Breast epithelium (tissue), 4 donors: ENCODE results near the gene ANKRD18A. TPM values are rescaled to one million over a fixed set of nuclear protein-coding genes. Genes with fewer than 3 reads are reported as not detected.
A peak's percentile ranks its signal among the peaks of the same experiment; 100 is the strongest.

Experiments
- DNase-seq, 2 donors: peaks; one replicate each; pipeline ENCODE4 v3.0.0-alpha.2; 2019; ENCODE audit warnings: low spot score in 2 of 2
- H3K27ac ChIP-seq, 2 donors: fragments of 200-600 bp; sonication (generic) in 1 of 2; one replicate each; pipeline ENCODE4 v1.5.1; 2016 to 2019; ENCODE audit warnings: mild to moderate bottlenecking in 1 of 2
- H3K27me3 ChIP-seq, 2 donors: fragments of 200-600 bp; sonication (generic) in 1 of 2; one replicate each; pipeline versions ENCODE4 v1.5.1 to v1.6.0; 2017 to 2019; ENCODE audit warnings: control low read depth in 1 of 2, mild to moderate bottlenecking in 1 of 2
- H3K36me3 ChIP-seq: fragments of 200-600 bp; one replicate; pipeline ENCODE4 v1.5.1; 2019
- H3K4me1 ChIP-seq, 2 donors: fragments of 200-600 bp; sonication (generic); one replicate each; pipeline ENCODE4 v1.5.1; 2016 to 2019; ENCODE audit warnings: control low read depth in 1 of 2
- H3K4me3 ChIP-seq, 3 donors: fragments of 200-600 bp; sonication (generic); 1 replicate in 2 of 3; 2 replicates in 1 of 3; pipeline ENCODE4 v1.5.1; 2016 to 2019; ENCODE audit warnings: mild to moderate bottlenecking in 3 of 3, moderate library complexity in 2 of 3
- H3K9me3 ChIP-seq, 2 donors: fragments of 200-600 bp; sonication (generic) in 1 of 2; one replicate each; pipeline ENCODE4 v1.5.1; 2016 to 2019; ENCODE audit warnings: control low read depth in 1 of 2
- POLR2A ChIP-seq: fragments of 450-650 bp; IDR thresholded peaks from one replicate; pipeline ENCODE4 v1.6.1; 2016; ENCODE audit warnings: antibody characterized with exemption, mild to moderate bottlenecking, moderate library complexity
- POLR2AphosphoS5 ChIP-seq, 3 donors: sonication (generic); formaldehyde crosslinking; IDR thresholded peaks; one replicate each; pipeline ENCODE4 v1.6.1; 2017; ENCODE audit warnings: antibody characterized with exemption in 3 of 3
- intact Hi-C: fragments of 100-400 bp; cut with DNase I; formaldehyde crosslinking; loops from one replicate; pipeline ENCODE4 v1.15.1; 2023; ENCODE audit warnings: low total_unique reads
- total RNA-seq, 3 donors: library from RNA; depleted of rRNA; stranded (reverse); fragments of >200 nt; gene quantifications; one replicate each; pipeline ENCODE4 v1.1.0, GENCODE V29; 2016
- TF ChIP-seq, protein P1 (sequence below), 3 donors: fragments of 450-650 bp; IDR thresholded peaks; one replicate each; pipeline ENCODE4 v1.5.1; 2016 to 2017; ENCODE audit warnings: antibody characterized with exemption in 3 of 3, mild to moderate bottlenecking in 3 of 3, moderate library complexity in 3 of 3

ANKRD18A gene
- total RNA-seq, 3 donors from 2014 or later: 4.3 to 5.0 TPM; not detected in 1

DNA sequence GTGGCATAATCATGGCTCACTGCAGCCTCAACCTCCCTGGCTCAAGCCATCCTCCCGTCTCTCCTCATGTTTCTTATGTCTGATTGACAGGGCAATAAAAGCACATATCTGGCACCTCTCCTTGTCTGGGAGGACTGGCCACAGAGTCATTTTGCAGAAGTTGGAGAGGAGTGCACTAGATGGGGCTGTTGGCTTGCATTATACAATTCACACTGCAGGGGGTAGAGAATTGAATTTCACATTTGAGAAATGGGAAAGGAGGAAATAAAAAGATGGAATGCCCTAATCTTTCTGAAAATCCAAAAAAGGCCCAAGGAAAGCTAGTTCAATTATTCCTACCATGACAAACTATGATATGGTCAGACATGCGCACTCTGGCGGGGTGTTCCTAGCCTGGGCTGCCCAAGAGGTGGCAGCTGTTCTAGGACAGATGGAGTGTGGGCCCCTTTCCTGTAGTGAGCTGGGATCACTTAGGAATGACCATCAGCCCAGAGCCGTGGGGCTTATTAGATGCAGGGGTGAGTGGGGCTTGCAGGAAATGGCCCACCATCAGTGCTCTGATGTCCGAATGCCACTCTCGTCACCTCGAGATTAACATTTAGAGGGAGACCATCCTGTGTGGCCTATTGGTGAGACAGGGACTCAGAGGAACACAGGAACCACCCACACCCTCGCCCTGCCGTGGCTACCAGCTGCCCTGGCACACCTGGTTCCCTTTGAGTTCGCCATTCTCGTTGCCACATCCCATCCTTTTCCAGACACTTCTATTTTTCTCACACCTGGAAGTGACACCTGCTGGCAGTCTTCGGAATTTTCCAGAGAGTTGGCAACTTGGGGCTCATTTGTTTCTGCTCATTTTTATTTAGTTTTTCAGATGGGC, 21.8 kb upstream of the ANKRD18A start:
- Histone ChIP-seq H3K4me1 (no peaks in the 10 kb centered on the region), H3K27ac (no peak overlapping the region), H3K9me3 (no peaks in the 10 kb centered on the region), H3K27me3 (no peaks in the 10 kb centered on the region), H3K4me3 (no peak overlapping the region), H3K36me3 (no peaks in the 10 kb centered on the region)
- TF ChIP-seq POLR2A (no peak), POLR2AphosphoS5 (IDR thresholded peaks at IDR 0.05) (no peak)
- TF ChIP-seq, protein P1, sequence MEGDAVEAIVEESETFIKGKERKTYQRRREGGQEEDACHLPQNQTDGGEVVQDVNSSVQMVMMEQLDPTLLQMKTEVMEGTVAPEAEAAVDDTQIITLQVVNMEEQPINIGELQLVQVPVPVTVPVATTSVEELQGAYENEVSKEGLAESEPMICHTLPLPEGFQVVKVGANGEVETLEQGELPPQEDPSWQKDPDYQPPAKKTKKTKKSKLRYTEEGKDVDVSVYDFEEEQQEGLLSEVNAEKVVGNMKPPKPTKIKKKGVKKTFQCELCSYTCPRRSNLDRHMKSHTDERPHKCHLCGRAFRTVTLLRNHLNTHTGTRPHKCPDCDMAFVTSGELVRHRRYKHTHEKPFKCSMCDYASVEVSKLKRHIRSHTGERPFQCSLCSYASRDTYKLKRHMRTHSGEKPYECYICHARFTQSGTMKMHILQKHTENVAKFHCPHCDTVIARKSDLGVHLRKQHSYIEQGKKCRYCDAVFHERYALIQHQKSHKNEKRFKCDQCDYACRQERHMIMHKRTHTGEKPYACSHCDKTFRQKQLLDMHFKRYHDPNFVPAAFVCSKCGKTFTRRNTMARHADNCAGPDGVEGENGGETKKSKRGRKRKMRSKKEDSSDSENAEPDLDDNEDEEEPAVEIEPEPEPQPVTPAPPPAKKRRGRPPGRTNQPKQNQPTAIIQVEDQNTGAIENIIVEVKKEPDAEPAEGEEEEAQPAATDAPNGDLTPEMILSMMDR (IDR thresholded peaks at IDR 0.05): peak in 2 of 3 donors; percentile 32 to 41
- no peak for DNase-seq
- intact Hi-C loops: no loop called here

GRCh38 chr9:38641142-38641541, 20.7 kb upstream of the ANKRD18A start:
- Histone ChIP-seq H3K9me3 (no peaks in the 10 kb centered on the region), H3K4me1 (no peaks in the 10 kb centered on the region), H3K27me3 (no peaks in the 10 kb centered on the region), H3K4me3 (no peak overlapping the region), H3K36me3 (no peaks in the 10 kb centered on the region), H3K27ac (no peak overlapping the region)
- intact Hi-C loops: no loop called here
- DNase-seq: no peak
- TF ChIP-seq POLR2AphosphoS5 (IDR thresholded peaks at IDR 0.05) (no peak), POLR2A (no peak)
- TF ChIP-seq, protein P1 (IDR thresholded peaks at IDR 0.05): no peak

- TF ChIP-seq, protein P1 (IDR thresholded peaks at IDR 0.05): no peak
- TF ChIP-seq POLR2AphosphoS5 (IDR thresholded peaks at IDR 0.05) (no peak), POLR2A (no peak)
- DNase-seq: no peak
- Histone ChIP-seq H3K4me3 (no peak overlapping the region), H3K27me3 (no peaks in the 10 kb centered on the region), H3K4me1 (no peaks in the 10 kb centered on the region), H3K27ac (no peak overlapping the region), H3K36me3 (no peaks in the 10 kb centered on the region), H3K9me3 (no peaks in the 10 kb centered on the region)
- intact Hi-C loops: no loop called here
Measured at GRCh38 chr9:38639577-38639940, 19.2 kb upstream of the ANKRD18A start.

GRCh38 chr9:38638881-38639576, 18.6 kb upstream of the ANKRD18A start:
- intact Hi-C loops: no loop called here
- H3K4me1 ChIP-seq: no peaks in the 10 kb centered on the region
- no peaks in the 10 kb centered on the region for H3K36me3 ChIP-seq
- no peak overlapping the region for H3K27ac ChIP-seq
- TF ChIP-seq, protein P1 (IDR thresholded peaks at IDR 0.05): no peak
- H3K27me3 ChIP-seq: no peaks in the 10 kb centered on the region
- H3K4me3 ChIP-seq: no peak overlapping the region
- no peak for DNase-seq
- H3K9me3 ChIP-seq: no peaks in the 10 kb centered on the region

GRCh38 chr9:38634315-38634714, 13.9 kb upstream of the ANKRD18A start:
- Histone ChIP-seq H3K27ac (no peak overlapping the region), H3K9me3 (no peaks in the 10 kb centered on the region), H3K36me3 (no peaks in the 10 kb centered on the region), H3K27me3 (no peaks in the 10 kb centered on the region), H3K4me3 (no peak overlapping the region), H3K4me1 (no peaks in the 10 kb centered on the region)
- intact Hi-C loops: no loop called here
- TF ChIP-seq POLR2A: no peak
- DNase-seq: no peak
